ENCODE results near the gene PDGFD.

DNA sequence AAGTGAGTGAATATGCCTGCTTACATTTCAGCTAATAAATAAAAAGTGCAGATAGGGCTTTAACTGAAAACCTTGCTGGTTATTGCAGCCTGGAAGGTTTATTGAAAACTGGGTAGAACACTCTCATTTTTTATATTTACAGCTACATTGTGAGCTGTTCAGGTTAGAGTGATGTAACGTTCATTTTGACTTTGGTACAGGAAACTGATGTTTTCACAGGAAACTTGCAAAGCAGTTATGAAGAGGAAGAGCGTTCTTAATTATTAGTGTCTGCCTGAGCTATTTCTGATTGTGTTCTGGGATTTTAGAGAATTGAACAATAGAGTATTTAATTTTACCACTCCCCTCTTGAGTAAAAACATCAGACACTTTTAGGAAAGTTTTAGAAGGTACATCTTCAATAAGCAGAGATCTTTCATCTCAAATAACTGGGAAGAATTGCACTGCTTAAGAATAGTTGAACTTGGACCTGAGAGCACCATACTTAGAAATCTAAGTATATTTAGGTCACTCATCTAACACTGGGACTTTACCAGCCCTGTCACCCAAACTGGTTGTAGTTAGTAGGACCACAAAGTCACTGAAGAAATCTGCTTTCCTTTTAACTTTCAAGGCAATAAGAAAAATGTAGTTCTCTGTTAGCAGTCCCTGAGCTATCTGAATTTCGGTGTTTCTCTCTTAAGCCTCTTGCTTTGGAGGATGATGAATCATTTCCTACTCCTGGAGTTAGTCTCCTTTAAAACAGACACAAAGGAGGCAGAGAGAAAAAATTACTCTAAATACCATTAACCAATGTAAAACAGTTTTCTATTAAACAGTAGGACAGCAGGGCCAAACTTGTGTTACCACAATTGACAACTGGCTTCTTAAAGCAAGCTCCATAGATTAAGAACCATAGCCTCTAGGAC lies 256.1 kb downstream of the PDGFD start:
- TF ChIP-seq EZH2 (IDR thresholded peaks at IDR 0.05; ENCODE audit: borderline replicate concordance, insufficient read depth, low read length, poor library complexity, severe bottlenecking) (no peak), EP300 (conservative IDR thresholded peaks at IDR 0.05; ENCODE audit: poor library complexity, severe bottlenecking) (no peak), POLR2AphosphoS5 (IDR thresholded peaks at IDR 0.05) (no peak), RAD21 (conservative IDR thresholded peaks at IDR 0.05) (no peak), MXI1 (conservative IDR thresholded peaks at IDR 0.05; ENCODE audit: poor library complexity, severe bottlenecking) (no peak), TAF1 (IDR thresholded peaks at IDR 0.05; ENCODE audit: low read depth) (no peak)
- TF ChIP-seq, protein P1, sequence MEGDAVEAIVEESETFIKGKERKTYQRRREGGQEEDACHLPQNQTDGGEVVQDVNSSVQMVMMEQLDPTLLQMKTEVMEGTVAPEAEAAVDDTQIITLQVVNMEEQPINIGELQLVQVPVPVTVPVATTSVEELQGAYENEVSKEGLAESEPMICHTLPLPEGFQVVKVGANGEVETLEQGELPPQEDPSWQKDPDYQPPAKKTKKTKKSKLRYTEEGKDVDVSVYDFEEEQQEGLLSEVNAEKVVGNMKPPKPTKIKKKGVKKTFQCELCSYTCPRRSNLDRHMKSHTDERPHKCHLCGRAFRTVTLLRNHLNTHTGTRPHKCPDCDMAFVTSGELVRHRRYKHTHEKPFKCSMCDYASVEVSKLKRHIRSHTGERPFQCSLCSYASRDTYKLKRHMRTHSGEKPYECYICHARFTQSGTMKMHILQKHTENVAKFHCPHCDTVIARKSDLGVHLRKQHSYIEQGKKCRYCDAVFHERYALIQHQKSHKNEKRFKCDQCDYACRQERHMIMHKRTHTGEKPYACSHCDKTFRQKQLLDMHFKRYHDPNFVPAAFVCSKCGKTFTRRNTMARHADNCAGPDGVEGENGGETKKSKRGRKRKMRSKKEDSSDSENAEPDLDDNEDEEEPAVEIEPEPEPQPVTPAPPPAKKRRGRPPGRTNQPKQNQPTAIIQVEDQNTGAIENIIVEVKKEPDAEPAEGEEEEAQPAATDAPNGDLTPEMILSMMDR (IDR thresholded peaks at IDR 0.05; ENCODE audit: poor library complexity, severe bottlenecking), result no peak

Measured in neural cell (in vitro differentiated cells).